Measurements from ENCODE around the gene KCNQ5.

GRCh38 chr6:73064266-73064665, 442.4 kb downstream of the KCNQ5 start:
- no peak for TF ChIP-seq REST (IDR thresholded peaks at IDR 0.05; ENCODE audit: low read depth)
- no peak for TF ChIP-seq CTCF (IDR thresholded peaks at IDR 0.05 in 2 of 3, conservative IDR thresholded peaks at IDR 0.05 in 1 of 3; ENCODE audit: borderline replicate concordance in 1 of 3, insufficient read depth in 1 of 3, low read depth in 2 of 3, low read length in 2 of 3)
- TF ChIP-seq JUND (IDR thresholded peaks at IDR 0.05) = no peak
- no peak for TF ChIP-seq ZNF274 (IDR thresholded peaks at IDR 0.05; ENCODE audit: low read depth, low read length)
- TF ChIP-seq EZH2 (IDR thresholded peaks at IDR 0.05) = no peak

Data from HCT116 (cell line).